DND-41 (cell line): ENCODE results near the gene TK2.

ENCODE experiments used
- ATAC-seq: fragments of 200-7000 bp; cut with Tn5 transposase; 3 replicates; pipeline ENCODE4 v1.9.1; 2021; ENCODE audit warnings: low read depth; ENCODE audit not compliant: insufficient read depth
- DNase-seq: peaks from one replicate; pipeline ENCODE4 v3.0.0-alpha.2; 2020
- H2AFZ ChIP-seq: 2 replicates; pipeline ENCODE4 v1.6.0; 2012; ENCODE audit warnings: low read depth, low read length
- H3K27ac ChIP-seq: 2 replicates; pipeline ENCODE4 v1.5.1; 2012; ENCODE audit warnings: low read length, inconsistent platforms
- H3K27me3 ChIP-seq: fragments of 200-600 bp; sonication (generic); 2 replicates; pipeline ENCODE4 v1.6.0; 2012; ENCODE audit warnings: low read length, mild to moderate bottlenecking, inconsistent platforms; ENCODE audit not compliant: insufficient read depth, poor library complexity
- H3K36me3 ChIP-seq: 2 replicates; pipeline ENCODE4 v1.5.1; 2012; ENCODE audit warnings: low read length, inconsistent platforms; ENCODE audit not compliant: insufficient read depth
- H3K4me1 ChIP-seq: 2 replicates; pipeline ENCODE4 v1.5.1; 2012; ENCODE audit warnings: mild to moderate bottlenecking, low read length; ENCODE audit not compliant: insufficient read depth
- H3K4me2 ChIP-seq: 2 replicates; pipeline ENCODE4 v1.6.0; 2012; ENCODE audit warnings: mild to moderate bottlenecking, moderate library complexity, low read length, inconsistent platforms; ENCODE audit not compliant: insufficient read depth
- H3K4me3 ChIP-seq, 2 experiments: fragments of 200-600 bp in 1 of 2; shearing (Covaris generic) in 1 of 2; 2 replicates each; pipeline ENCODE4 v1.5.1; 2012 to 2016; ENCODE audit warnings: inconsistent platforms in 2 of 2, low read length in 2 of 2, mild to moderate bottlenecking in 2 of 2, low read depth in 1 of 2, moderate library complexity in 1 of 2
- H3K79me2 ChIP-seq: 2 replicates; pipeline ENCODE4 v1.6.0; 2012; ENCODE audit warnings: low read length, inconsistent platforms; ENCODE audit not compliant: insufficient read depth
- H3K9ac ChIP-seq: 2 replicates; pipeline ENCODE4 v1.6.0; 2012; ENCODE audit warnings: low read depth, mild to moderate bottlenecking, inconsistent platforms, low read length, moderate library complexity
- H3K9me3 ChIP-seq: 2 replicates; pipeline ENCODE4 v1.5.1; 2012; ENCODE audit warnings: low read length, moderate library complexity, mild to moderate bottlenecking, inconsistent platforms; ENCODE audit not compliant: insufficient read depth, severe bottlenecking
- H4K20me1 ChIP-seq: 2 replicates; pipeline ENCODE4 v1.6.0; 2012; ENCODE audit warnings: low read length; ENCODE audit not compliant: insufficient read depth
- EZH2 ChIP-seq: IDR thresholded peaks from 3 replicates; pipeline ENCODE4 v1.6.1; 2012; ENCODE audit warnings: borderline replicate concordance, low read depth, mild to moderate bottlenecking, moderate library complexity, low read length, inconsistent platforms; ENCODE audit not compliant: severe bottlenecking
- TF ChIP-seq, protein P1 (sequence below): IDR thresholded peaks from 2 replicates; pipeline ENCODE4 v1.5.1; 2012; ENCODE audit warnings: borderline replicate concordance, low read length, moderate library complexity, mild to moderate bottlenecking; ENCODE audit not compliant: poor library complexity, severe bottlenecking; ENCODE audit errors: extremely low read depth

TK2 gene

DNA sequence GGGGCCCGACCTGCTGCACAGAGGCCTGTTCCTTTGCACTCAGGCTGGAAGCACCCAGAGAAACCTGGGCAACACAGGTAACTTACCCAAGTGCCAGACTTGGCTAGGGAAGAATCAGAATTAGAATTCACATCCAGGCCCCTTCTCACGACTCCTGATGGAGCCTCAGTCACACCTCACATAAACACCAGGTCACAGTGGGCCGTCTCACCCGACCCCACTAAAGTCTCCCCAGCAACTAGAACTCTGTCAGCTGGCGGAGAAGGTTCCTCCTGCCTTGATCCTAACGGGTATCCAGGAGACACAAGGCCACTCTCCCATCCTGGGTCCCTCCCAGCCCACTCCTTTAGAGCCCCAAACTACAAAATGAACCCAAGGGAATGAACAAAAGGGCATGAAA, 6.4 kb downstream of the TK2 start:
- H3K4me2 ChIP-seq: no peak overlapping the region
- no peak overlapping the region for H3K27ac ChIP-seq
- no peaks in the 10 kb centered on the region for H4K20me1 ChIP-seq
- no peaks in the 10 kb centered on the region for H3K9me3 ChIP-seq
- H2AFZ ChIP-seq: no peak overlapping the region
- peaks cover 38% of the 10 kb centered on the region for H3K4me1 ChIP-seq
- H3K9ac ChIP-seq: no peak overlapping the region
- no peaks in the 10 kb centered on the region for H3K27me3 ChIP-seq
- no peak for DNase-seq
- no peaks in the 10 kb centered on the region for H3K79me2 ChIP-seq
- no peak overlapping the region for H3K4me3 ChIP-seq
- no peak for ATAC-seq
- H3K36me3 ChIP-seq: no peaks in the 10 kb centered on the region; the same call in 1 of the 2 replicates
- TF ChIP-seq, protein P1, sequence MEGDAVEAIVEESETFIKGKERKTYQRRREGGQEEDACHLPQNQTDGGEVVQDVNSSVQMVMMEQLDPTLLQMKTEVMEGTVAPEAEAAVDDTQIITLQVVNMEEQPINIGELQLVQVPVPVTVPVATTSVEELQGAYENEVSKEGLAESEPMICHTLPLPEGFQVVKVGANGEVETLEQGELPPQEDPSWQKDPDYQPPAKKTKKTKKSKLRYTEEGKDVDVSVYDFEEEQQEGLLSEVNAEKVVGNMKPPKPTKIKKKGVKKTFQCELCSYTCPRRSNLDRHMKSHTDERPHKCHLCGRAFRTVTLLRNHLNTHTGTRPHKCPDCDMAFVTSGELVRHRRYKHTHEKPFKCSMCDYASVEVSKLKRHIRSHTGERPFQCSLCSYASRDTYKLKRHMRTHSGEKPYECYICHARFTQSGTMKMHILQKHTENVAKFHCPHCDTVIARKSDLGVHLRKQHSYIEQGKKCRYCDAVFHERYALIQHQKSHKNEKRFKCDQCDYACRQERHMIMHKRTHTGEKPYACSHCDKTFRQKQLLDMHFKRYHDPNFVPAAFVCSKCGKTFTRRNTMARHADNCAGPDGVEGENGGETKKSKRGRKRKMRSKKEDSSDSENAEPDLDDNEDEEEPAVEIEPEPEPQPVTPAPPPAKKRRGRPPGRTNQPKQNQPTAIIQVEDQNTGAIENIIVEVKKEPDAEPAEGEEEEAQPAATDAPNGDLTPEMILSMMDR: no peak
- TF ChIP-seq EZH2: no peak

DNA sequence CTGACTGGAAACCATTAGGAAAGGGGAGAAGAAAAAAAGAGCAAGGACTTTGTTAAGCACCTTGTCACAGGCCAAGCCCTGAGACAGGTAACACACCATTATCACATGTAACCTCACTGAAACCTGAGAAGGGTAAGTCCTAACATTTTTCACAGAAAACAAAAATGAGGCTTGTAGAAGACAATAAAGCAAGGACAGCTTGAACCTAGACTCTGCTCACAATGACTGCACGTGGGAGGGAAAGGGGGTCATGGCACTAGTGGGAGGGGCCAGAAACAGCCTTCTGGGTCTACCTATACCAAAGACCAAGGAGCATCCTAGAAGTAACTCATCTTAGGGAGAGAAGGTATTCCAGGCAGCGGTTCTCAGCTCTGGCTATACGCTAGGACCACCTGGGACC, 7.5 kb downstream of the TK2 start:
- TF ChIP-seq, protein P1: no peak
- no peak for TF ChIP-seq EZH2
- Histone ChIP-seq H3K36me3 (no peaks in the 10 kb centered on the region; the same call in none of the 2 replicates), H3K79me2 (no peaks in the 10 kb centered on the region), H3K27ac (no peak overlapping the region), H3K27me3 (no peaks in the 10 kb centered on the region), H3K4me1 (peaks cover 28% of the 10 kb centered on the region), H3K4me2 (no peak overlapping the region), H2AFZ (no peak overlapping the region), H3K4me3 (no peak overlapping the region), H3K9ac (no peak overlapping the region), H3K9me3 (no peaks in the 10 kb centered on the region), H4K20me1 (no peaks in the 10 kb centered on the region)
- no peak for DNase-seq
- no peak for ATAC-seq

DNA sequence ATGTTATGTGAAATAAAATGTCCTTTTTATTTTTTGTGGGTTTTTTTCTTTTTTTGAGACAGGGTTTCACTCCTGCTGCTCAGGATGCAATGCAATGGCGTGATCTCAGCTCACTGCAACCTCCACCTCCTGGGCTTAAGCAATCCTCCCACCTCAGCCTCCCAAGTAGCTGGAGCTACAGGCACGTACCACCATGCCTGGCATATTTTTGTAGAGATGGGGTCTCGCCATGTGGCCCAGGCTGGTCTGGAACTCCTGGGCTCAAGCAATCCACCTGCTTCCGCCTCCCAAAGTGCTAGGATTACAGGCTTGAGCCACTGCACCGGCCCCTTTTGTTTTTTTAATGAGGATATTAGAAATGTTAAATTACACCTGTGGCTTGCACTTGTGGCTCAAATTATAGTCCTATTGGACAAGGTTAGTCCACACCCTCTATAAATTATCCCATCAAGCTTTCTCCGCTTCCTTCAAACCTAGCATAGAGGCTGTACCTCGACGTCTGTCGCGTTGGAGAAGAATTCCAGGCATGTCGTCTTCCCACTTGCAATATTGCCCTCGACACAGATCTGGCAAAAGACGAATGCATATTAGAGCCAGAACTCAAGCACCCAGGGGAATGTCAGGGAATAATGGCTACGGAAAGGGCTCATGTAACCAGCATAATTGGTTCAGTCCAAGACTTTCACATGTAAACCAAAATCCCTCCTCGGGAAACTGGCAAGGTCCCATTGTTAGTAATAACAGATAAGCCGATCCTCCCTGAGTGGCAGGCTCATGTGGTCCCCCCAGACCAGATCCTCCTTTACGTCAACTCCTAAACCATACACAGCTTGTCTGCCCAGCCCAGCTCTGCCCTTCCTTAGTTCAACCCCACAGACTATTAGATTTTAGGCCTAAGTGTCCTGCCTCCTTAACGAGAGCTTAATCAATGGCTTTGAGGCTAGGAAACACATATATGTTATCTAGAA, 8.2 kb downstream of the TK2 start:
- Histone ChIP-seq H3K9me3 (no peaks in the 10 kb centered on the region), H2AFZ (no peak overlapping the region), H3K4me2 (no peak overlapping the region), H3K4me1 (peaks cover 24% of the 10 kb centered on the region), H3K27ac (no peak overlapping the region), H3K27me3 (no peaks in the 10 kb centered on the region), H3K36me3 (peaks cover 1% of the 10 kb centered on the region), H3K9ac (no peak overlapping the region), H3K4me3 (no peak overlapping the region), H3K79me2 (no peaks in the 10 kb centered on the region), H4K20me1 (no peaks in the 10 kb centered on the region)
- ATAC-seq: no peak
- DNase-seq: no peak
- no peak for TF ChIP-seq EZH2
- TF ChIP-seq, protein P1: no peak
